Esophagus muscularis mucosa (tissue), 4 donors: ENCODE data around the gene COX8C. TPM values are rescaled to one million over a fixed set of nuclear protein-coding genes. Genes with fewer than 3 reads are reported as not detected.

Experiments used
- DNase-seq: peaks from one replicate; pipeline ENCODE4 v3.0.0-alpha.2; 2017; ENCODE audit errors: extremely low spot score
- H3K27ac ChIP-seq, 4 donors: fragments of 200-600 bp; sonication (generic); replicated peaks in 1 of 4; 1 replicate in 3 of 4; 2 replicates in 1 of 4; pipeline ENCODE4 v1.5.1; 2016 to 2019; ENCODE audit warnings: mild to moderate bottlenecking in 1 of 4
- H3K27me3 ChIP-seq, 4 donors: fragments of 200-600 bp; sonication (generic); one replicate each; pipeline versions ENCODE4 v1.5.1 to v1.6.0; 2016 to 2019
- H3K36me3 ChIP-seq, 4 donors: fragments of 200-600 bp; sonication (generic); one replicate each; pipeline ENCODE4 v1.5.1; 2016 to 2019
- H3K4me1 ChIP-seq, 4 donors: fragments of 200-600 bp; sonication (generic); one replicate each; pipeline ENCODE4 v1.5.1; 2016 to 2019
- H3K4me3 ChIP-seq, 4 donors: fragments of 200-600 bp; sonication (generic); 1 replicate in 2 of 4; 2 replicates in 2 of 4; pipeline ENCODE4 v1.5.1; 2016 to 2019; ENCODE audit warnings: mild to moderate bottlenecking in 4 of 4, moderate library complexity in 1 of 4
- H3K9me3 ChIP-seq, 4 donors: fragments of 200-600 bp; sonication (generic); 1 replicate in 3 of 4; 2 replicates in 1 of 4; pipeline ENCODE4 v1.5.1; 2016 to 2019
- EP300 ChIP-seq: sonication (generic); formaldehyde crosslinking; IDR thresholded peaks from one replicate; pipeline ENCODE4 v1.6.1; 2017; ENCODE audit warnings: antibody characterized with exemption
- POLR2A ChIP-seq: fragments of 450-650 bp; IDR thresholded peaks from one replicate; pipeline ENCODE4 v1.6.1; 2017; ENCODE audit warnings: antibody characterized with exemption, moderate library complexity, mild to moderate bottlenecking, low read depth
- POLR2AphosphoS5 ChIP-seq, 2 donors: sonication (generic); formaldehyde crosslinking; IDR thresholded peaks; one replicate each; pipeline ENCODE4 v1.6.1; 2017; ENCODE audit warnings: antibody characterized with exemption in 2 of 2
- WGBS: methylation state at CpG from one replicate; pipeline ENCODE4 v1.1.5; 2018; 5-methylcytosine and 5-hydroxymethylcytosine counted together
- intact Hi-C: fragments of 100-400 bp; cut with DNase I; formaldehyde crosslinking; loops from one replicate; pipeline ENCODE4 v1.15.1; 2023
- total RNA-seq, 4 donors: library from RNA; depleted of rRNA; stranded (reverse); fragments of >200 nt; gene quantifications; one replicate each; pipeline versions ENCODE4 v1.1.0 to v1.2.1, GENCODE V29; 2016
- TF ChIP-seq, protein P1 (sequence below), 3 experiments: fragments of 200-600 bp in 2 of 3; fragments of 450-650 bp in 1 of 3; sonication (generic) in 2 of 3; IDR thresholded peaks; one replicate each; pipeline ENCODE4 v1.5.1; 2017 to 2019; ENCODE audit warnings: antibody characterized with exemption in 3 of 3, mild to moderate bottlenecking in 2 of 3, moderate library complexity in 1 of 3

COX8C gene
- total RNA-seq, 4 donors from 2014 or later = not detected

DNA sequence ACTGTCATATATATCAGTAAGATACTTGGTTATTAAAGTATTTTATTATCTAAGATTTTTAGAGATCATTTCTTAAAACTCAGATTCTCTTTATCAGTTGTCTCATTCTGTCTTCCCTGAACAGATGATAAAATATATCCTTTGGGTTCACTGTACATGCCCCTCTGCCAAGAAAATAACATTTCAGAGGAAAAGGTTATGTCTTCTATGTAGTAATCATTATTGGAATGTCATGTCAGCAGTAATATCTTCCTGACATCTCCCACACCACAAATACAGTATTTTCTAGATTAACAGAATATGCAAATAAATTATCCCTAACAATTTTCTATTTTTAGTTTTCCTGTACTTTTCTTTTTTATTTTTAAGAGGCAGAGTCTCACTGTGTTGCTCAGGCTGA is 40.2 kb upstream of the COX8C start:
- no peaks in the 10 kb centered on the region for H3K36me3 ChIP-seq
- peaks cover 14 to 82% (median 36%) of the 10 kb centered on the region in 4 donors for H3K4me1 ChIP-seq
- no peaks in the 10 kb centered on the region for H3K9me3 ChIP-seq
- H3K27me3 ChIP-seq = no peaks in the 10 kb centered on the region
- TF ChIP-seq EP300 (no peak), POLR2A (no peak), POLR2AphosphoS5 (IDR thresholded peaks at IDR 0.05) (no peak)
- TF ChIP-seq, protein P1, sequence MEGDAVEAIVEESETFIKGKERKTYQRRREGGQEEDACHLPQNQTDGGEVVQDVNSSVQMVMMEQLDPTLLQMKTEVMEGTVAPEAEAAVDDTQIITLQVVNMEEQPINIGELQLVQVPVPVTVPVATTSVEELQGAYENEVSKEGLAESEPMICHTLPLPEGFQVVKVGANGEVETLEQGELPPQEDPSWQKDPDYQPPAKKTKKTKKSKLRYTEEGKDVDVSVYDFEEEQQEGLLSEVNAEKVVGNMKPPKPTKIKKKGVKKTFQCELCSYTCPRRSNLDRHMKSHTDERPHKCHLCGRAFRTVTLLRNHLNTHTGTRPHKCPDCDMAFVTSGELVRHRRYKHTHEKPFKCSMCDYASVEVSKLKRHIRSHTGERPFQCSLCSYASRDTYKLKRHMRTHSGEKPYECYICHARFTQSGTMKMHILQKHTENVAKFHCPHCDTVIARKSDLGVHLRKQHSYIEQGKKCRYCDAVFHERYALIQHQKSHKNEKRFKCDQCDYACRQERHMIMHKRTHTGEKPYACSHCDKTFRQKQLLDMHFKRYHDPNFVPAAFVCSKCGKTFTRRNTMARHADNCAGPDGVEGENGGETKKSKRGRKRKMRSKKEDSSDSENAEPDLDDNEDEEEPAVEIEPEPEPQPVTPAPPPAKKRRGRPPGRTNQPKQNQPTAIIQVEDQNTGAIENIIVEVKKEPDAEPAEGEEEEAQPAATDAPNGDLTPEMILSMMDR (IDR thresholded peaks at IDR 0.05) = no peak
- no peak overlapping the region for H3K4me3 ChIP-seq
- intact Hi-C loops = no loop called here
- no peak overlapping the region for H3K27ac ChIP-seq
- DNase-seq = no peak

DNA sequence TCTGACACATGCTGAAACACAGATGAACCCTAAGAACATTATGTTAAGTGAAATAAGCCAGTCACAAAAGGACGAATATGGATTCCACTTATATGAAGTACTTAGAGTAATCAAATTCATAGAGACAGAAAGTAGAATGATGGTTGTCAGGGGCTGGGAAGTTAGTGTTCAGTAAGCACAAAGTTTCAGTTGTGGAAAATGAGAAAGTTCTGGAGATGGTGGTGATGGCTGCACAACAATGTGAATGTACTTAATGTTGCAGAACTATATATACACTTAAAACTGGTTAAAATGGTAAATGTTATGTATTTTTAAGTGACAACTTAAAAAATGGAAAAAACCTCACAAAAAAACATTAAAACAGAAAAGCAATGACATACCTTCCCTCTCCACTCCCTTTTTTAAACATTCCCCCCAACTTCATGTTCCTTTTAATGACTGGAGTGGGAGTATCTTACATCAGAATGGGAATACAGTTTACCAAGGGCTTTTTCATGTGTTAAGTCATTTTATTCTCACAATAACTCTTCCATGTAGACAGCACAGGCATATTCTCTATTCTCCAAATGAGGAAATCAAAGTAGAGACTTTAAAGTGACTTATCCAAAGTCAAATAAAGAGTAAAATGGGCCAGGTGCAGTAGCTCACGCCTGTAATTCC is 38.2 kb upstream of the COX8C start:
- no peak for TF ChIP-seq POLR2A
- TF ChIP-seq EP300 = no peak
- TF ChIP-seq, protein P1 (IDR thresholded peaks at IDR 0.05) = no peak
- no peak for TF ChIP-seq POLR2AphosphoS5 (IDR thresholded peaks at IDR 0.05)
- H3K4me1 ChIP-seq = peaks cover 14 to 77% (median 40%) of the 10 kb centered on the region in 4 donors
- DNase-seq = no peak
- no peaks in the 10 kb centered on the region for H3K27me3 ChIP-seq
- H3K4me3 ChIP-seq = no peak overlapping the region
- H3K27ac ChIP-seq = no peak overlapping the region
- WGBS = 83% methylated on average over 2 of the region's 2 CpGs
- no peaks in the 10 kb centered on the region for H3K9me3 ChIP-seq
- intact Hi-C loops = no loop called here
- H3K36me3 ChIP-seq = no peaks in the 10 kb centered on the region

DNA sequence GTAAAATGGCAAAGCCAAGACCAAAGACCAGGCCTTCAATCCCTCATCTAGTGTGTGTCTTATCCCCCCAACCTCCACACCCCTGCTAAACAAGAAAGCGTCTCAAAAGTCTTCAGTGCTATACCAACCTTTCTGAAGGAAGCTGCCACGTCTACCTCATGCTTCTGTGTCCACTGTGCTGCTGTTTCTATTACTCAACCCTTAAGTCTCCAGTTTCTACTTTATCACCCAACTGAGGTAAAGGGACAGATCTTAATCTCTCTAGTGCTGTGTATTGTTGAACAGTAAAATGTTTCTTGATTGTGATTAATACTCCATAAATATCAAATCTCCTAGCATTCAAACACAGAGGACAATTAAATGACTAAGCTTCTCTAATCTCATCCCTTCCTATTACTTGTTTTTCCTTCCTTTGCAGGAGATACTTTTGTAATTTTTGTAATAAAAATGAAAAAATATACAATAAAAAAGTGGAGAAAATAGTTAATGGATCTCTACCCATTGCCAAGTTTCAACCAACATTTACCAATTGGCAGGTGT is 37.5 kb upstream of the COX8C start:
- peaks cover 12 to 70% (median 34%) of the 10 kb centered on the region in 4 donors for H3K4me1 ChIP-seq
- 91% methylated on average over 2 of the region's 2 CpGs for whole genome bisulfite sequencing
- no peaks in the 10 kb centered on the region for H3K9me3 ChIP-seq
- H3K36me3 ChIP-seq = no peaks in the 10 kb centered on the region
- H3K27me3 ChIP-seq = no peaks in the 10 kb centered on the region
- no peak for DNase-seq
- intact Hi-C loops = no loop called here
- no peak overlapping the region for H3K27ac ChIP-seq
- no peak overlapping the region for H3K4me3 ChIP-seq
- TF ChIP-seq POLR2A (no peak), EP300 (no peak), POLR2AphosphoS5 (IDR thresholded peaks at IDR 0.05) (no peak)
- TF ChIP-seq, protein P1 (IDR thresholded peaks at IDR 0.05) = no peak

DNA sequence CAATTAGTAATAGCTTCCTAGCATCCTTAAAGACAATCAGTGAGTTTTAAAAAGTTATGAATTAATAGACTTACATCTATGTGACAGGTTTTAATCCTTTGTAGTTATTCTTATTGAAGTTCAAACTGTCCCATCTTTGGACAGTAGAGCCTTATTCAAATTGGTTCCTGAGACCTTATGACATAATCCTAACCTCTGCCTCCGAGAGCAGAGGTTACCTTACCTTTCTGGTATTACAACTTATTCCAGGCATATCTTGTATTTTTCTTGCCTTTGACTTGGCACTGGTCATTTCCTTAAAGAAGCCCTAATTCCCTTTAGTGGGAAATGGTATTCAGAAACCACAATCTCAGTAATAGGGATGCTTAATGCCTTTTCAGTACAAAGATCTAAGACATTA is 35.9 kb upstream of the COX8C start:
- no peaks in the 10 kb centered on the region for H3K27me3 ChIP-seq
- intact Hi-C loops = no loop called here
- no peaks in the 10 kb centered on the region for H3K36me3 ChIP-seq
- no peak overlapping the region for H3K27ac ChIP-seq
- TF ChIP-seq, protein P1 (IDR thresholded peaks at IDR 0.05) = no peak
- TF ChIP-seq POLR2A (no peak), EP300 (no peak), POLR2AphosphoS5 (IDR thresholded peaks at IDR 0.05) (no peak)
- no peak for DNase-seq
- 89% methylated on average over 1 of the region's 1 CpG for WGBS
- no peak overlapping the region for H3K4me3 ChIP-seq
- peaks cover 12 to 55% (median 25%) of the 10 kb centered on the region in 4 donors for H3K4me1 ChIP-seq
- H3K9me3 ChIP-seq = no peaks in the 10 kb centered on the region
